Breast epithelium (tissue), 3 donors: Measurements from ENCODE around the gene SLC41A3.

Source experiments
- CTCF ChIP-seq, 3 donors: fragments of 450-650 bp; IDR thresholded peaks; one replicate each; pipeline ENCODE4 v1.5.1; 2016 to 2017; ENCODE audit warnings: antibody characterized with exemption in 3 of 3, mild to moderate bottlenecking in 3 of 3, moderate library complexity in 3 of 3
- POLR2A ChIP-seq: fragments of 450-650 bp; IDR thresholded peaks from one replicate; pipeline ENCODE4 v1.6.1; 2016; ENCODE audit warnings: antibody characterized with exemption, mild to moderate bottlenecking, moderate library complexity
- POLR2AphosphoS5 ChIP-seq, 3 donors: sonication (generic); formaldehyde crosslinking; IDR thresholded peaks; one replicate each; pipeline ENCODE4 v1.6.1; 2017; ENCODE audit warnings: antibody characterized with exemption in 3 of 3

GRCh38 chr3:126108676-126109050 lies 24.7 kb upstream of the SLC41A3 start:
- TF ChIP-seq CTCF (IDR thresholded peaks at IDR 0.05) (no peak), POLR2AphosphoS5 (IDR thresholded peaks at IDR 0.05) (no peak), POLR2A (no peak)
